Renal cortex interstitium (tissue), 11 donors: ENCODE data around the gene INPP5A. TPM values are rescaled to one million over a fixed set of nuclear protein-coding genes. Genes with fewer than 3 reads are reported as not detected.
"Not testable (repeated sequence)": the region's sequence is repeated elsewhere in the genome, so short reads cannot be mapped to it uniquely, and the experiment has no call there.

Experiments used
- DNase-seq, 11 donors: peaks; one replicate each; pipeline ENCODE4 v3.0.0-alpha.2; 2013; ENCODE audit warnings: low read depth in 9 of 11, low spot score in 4 of 11; ENCODE audit errors: extremely low read depth in 1 of 11
- polyA plus RNA-seq, 3 donors: library from polyadenylated mRNA; unstranded; fragments of 120-200 nt; gene quantifications; one replicate each; pipeline ENCODE4 v1.2.1, GENCODE V29; 2013; ENCODE audit not compliant: insufficient read length in 3 of 3

INPP5A gene
- polyA plus RNA-seq, 3 donors, result 30.7 to 33.1 (median 31.3) TPM

- no peak for DNase-seq
Observed at GRCh38 chr10:132762267-132762666, 224.7 kb downstream of the INPP5A start.

- DNase-seq, result no peak
Observed at GRCh38 chr10:132763545-132763944, 226.0 kb downstream of the INPP5A start.

- no peak for DNase-seq
Observed at GRCh38 chr10:132764108-132764507, 226.5 kb downstream of the INPP5A start.

- no peak for DNase-seq
Observed at GRCh38 chr10:132765435-132765834, 227.8 kb downstream of the INPP5A start.

GRCh38 chr10:132766291-132766690 lies 228.7 kb downstream of the INPP5A start:
- DNase-seq, result no peak

GRCh38 chr10:132768346-132769248 lies 231.0 kb downstream of the INPP5A start:
- DNase-seq, result no peak

- no peak for DNase-seq
Observed at GRCh38 chr10:132770061-132771021, 232.8 kb downstream of the INPP5A start.

GRCh38 chr10:132772816-132773215 lies 235.2 kb downstream of the INPP5A start:
- not testable (repeated sequence) for DNase-seq

GRCh38 chr10:132774181-132774901 lies 236.8 kb downstream of the INPP5A start:
- no peak for DNase-seq

GRCh38 chr10:132774902-132775863 lies 237.6 kb downstream of the INPP5A start:
- DNase-seq, result no peak

- DNase-seq, result no peak
Observed at GRCh38 chr10:132776186-132776585, 238.6 kb downstream of the INPP5A start.

GRCh38 chr10:132776821-132777220 lies 239.2 kb downstream of the INPP5A start:
- DNase-seq, result no peak

- DNase-seq, result no peak
Observed at GRCh38 chr10:132777441-132777840, 239.9 kb downstream of the INPP5A start.

- no peak for DNase-seq
Observed at GRCh38 chr10:132779549-132780294, 242.1 kb downstream of the INPP5A start.

GRCh38 chr10:132780356-132780755 lies 242.8 kb downstream of the INPP5A start:
- DNase-seq, result no peak

GRCh38 chr10:132781556-132781955 lies 244.0 kb downstream of the INPP5A start:
- DNase-seq, result no peak

- no peak for DNase-seq
Observed at GRCh38 chr10:132783165-132783939, 245.8 kb downstream of the INPP5A start.
